ENCODE measurements around the gene ANK3.

ANK3 gene

DNA sequence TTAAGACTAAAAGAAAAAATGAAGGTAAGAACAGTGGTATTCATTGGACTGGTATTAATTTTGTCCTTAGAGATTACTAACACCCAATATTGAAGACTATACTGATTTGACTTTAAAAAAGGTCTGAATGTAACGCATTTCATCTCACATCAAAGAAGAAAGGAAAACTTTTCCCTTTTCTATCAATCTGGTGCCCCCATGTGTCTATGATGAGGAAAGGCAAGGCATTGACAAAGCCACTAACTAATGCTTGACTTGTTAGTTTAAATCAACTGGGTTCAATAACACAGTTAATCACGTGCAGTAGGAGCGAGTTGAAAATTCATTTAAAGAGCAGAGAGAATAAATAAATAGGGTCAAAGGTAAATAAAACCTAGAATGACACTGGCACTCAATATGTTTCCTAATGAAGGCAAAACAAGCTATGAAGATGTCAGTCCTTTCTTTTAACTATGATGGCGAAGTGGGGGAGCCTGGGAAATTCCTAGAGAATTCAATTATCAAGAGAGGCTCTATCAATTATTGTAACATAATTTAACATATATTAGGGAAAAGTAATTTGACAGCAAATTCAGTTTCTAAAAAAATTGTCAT is 180.9 kb downstream of the ANK3 start:
- peak; percentile 15 for DNase-seq

DNA sequence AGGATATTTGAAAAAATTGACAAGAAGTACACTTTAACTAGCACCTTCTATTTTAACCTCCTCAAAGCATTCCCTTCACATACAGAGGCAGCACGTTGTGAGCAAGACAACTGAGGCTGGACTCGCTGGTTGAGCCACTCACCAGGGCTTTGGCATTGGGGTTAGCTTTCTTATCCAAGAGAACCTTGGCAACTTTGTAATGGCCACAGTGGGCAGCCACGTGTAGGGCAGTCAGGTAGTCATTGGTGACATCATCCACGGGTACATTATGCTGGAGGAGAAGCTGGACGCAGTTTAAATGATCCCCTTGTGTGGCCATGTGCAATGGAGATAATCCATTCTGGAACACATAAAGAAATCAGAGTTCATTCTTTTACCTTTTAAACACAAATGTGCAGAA is 181.8 kb downstream of the ANK3 start:
- DNase-seq: no peak

DNA sequence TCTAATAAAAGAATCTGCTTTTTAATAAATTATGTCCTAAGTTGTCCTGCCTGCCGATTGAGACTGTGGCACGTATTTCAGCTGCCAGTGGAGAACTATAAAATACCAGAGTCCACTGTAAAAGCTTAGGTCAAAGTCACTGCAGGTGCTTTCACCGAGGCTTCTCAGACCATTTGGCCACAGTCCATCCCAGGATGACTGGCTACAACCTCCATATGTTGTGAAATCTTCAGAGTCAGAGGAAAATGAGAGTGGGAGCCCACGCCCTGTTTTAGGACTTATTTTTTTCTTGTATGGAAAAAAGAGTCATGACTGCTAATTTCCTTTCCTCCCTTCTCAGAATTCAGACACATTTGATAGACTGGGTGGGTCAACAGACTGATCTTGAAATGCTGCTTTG is 182.9 kb downstream of the ANK3 start:
- DNase-seq: no peak

DNA sequence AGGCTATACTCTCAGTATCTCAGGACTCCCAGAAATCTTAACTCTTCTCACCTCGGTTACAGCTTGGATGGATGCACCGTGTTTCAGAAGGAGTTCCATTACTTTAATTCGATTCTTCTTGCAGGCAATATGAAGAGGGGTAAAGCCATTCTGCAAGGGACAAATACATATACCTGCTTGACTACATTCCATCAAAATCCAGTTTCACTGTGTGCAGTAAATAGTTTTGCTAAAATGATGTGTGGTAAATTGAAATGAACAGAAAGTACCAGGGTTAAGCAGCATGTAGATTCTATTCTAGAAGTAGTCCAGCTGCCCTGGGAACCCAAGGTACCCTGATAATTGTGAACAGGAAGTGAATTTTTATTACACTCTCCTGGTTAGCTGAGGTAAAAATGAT is 183.9 kb downstream of the ANK3 start:
- no peak for DNase-seq

DNA sequence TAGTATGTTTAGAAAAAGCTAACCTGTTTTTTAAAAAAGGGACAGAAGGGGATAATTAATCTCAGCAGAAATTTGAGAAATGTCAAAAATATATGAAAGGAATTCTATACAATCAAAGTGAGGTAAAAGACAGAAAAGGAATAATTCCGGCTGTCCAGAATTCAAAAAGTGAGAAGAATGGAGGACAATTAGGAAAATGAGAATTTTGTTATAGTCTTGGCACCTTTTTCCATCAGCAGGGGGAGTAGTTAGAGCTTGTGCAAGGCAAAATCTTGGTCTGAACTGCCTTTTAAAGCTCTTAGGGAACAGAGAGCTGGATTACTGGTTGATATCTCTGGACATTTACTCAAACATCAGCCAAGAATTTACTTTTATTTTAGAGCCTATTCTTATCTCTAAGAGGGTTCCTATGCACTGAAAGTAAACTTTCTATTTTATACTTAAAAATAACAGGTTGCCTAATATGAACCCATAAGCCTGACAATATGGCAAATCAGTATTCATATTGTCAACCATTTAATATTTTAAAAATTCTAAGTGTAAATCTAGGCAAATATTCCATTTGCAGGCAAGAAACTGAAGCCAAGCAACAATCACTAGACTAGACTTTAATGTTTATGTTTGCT is 185.6 kb downstream of the ANK3 start:
- peak; percentile 18 for DNase-seq

DNA sequence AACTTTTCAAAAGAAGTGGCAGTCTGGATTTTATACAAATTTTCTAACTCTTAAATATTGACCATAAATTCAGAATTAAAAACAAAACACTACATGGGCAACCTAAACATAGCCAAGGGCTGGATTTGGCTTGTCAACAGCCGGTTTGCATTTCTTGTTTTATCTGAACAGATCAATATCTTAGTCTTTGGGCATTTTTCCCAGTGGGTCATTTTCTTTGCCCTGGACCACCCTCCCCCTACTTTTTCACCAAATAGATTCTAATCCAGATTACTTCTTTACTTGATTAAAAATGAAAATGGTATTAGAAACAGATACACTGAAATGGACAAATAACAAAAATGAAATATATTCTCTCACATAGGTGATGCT is 189.0 kb downstream of the ANK3 start:
- DNase-seq: no peak

DNA sequence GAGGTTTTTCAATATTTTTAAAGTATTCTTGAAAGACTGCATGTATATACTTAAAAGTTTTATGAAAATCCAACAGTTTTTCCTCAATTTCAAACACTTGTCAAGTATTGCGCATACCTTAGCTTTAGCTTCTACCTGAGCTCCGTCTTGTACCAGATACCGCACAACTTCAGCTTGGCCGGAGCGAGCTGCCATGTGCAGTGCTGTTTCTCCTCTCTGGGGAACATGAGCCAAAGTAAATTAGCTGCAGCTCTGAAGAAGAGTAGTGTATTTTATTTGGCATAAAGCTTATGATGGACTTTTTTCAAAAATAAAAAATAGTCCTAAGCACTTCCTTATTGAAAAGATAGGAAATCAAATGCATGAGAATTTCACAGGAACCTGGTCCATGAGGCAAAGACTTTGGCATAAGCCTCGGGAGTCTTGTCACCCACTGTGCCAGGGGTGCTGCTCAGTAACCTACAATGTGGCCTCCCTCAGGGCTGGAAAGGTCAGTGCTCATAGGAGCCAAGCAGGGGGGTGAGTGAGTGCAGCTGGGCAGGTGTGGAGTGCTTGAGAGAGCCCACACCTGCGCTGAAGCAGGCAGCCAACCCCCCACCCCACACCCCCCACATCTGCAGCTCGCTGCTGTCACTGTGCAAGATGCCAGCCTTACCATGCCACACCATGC is 189.5 kb downstream of the ANK3 start:
- no peak for DNase-seq

DNA sequence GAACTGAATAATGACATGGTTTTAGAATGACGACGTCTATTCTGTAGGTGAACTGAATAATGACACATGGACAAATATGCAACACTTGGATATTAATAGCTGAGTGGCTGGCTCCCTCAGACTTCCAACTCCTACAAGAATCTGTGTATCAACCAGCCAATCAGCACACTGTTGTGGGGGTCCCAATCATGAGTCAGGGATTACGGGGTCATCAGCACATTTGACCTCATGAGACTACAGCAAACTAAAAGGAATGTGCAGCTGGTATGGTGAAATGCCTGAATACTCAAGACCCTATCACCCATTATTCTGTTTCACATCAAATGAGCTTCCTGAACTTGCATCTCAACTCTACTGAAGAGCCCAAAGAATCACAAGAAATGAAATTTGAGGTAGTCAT is 192.5 kb downstream of the ANK3 start:
- no peak for DNase-seq

DNA sequence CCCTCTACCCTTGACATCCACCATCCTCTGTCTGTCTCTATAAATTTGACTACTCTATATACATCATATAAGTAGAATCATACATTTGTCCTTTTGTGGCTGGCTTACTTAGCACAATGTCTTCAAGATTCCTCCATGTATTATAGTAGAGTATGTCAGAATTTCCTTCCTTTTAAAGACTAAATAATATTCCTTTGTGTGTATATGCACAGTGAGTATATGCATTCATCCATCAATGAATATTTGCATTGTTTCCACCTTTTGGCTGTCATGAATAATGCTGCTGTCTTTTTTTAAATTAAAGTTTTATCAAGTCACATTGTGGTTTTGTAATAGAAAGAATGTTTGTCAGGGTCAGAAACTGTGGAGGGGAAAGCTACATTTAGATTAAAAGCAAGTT is 195.3 kb downstream of the ANK3 start:
- no peak for DNase-seq

DNA sequence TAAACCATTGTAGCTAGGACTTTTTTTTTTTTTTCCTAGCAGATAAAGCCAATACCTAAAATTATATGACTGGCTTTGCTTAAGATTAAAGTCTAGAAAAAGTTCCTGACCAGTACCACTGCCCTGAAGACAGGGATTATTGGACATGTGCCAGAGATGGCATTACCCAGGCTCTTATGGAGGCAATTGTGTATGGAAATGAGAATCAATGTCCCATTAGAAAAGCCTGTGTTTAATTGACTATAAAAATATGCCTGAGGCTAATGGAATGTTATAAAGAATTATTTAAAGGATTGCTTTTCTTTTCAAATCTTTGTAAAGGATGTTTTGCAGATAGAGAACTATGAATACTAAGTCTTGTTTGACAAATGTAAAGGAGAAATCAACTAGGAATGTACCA is 196.7 kb downstream of the ANK3 start:
- DNase-seq: no peak

DNA sequence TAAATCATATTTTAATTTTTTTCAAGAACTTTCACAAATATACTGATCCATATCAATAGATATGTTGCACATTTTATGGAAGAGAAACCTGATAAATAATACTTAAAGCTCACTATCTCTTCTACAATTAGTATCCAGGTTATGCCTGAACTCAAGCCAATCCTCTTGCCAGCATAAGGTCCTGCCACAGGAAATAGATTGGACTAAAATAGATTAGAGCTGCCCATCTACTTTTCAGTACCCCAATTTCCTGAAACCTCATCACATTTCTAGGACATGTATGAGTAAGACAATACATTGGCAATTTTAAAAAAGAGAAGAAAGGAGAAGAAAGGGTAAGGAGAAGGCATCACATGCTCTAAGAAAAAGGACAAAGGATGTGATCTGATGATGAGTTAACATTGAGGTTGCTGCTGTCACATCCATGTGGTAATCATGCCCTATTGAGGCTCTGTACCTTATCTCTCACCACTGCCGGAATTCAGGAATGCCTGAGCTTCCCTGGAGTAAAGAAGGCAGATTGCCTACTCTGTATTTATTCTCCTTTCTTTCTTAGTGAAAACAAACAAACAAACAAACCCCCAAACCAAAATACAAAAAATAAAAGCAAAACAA is 199.7 kb downstream of the ANK3 start:
- no peak for DNase-seq

DNA sequence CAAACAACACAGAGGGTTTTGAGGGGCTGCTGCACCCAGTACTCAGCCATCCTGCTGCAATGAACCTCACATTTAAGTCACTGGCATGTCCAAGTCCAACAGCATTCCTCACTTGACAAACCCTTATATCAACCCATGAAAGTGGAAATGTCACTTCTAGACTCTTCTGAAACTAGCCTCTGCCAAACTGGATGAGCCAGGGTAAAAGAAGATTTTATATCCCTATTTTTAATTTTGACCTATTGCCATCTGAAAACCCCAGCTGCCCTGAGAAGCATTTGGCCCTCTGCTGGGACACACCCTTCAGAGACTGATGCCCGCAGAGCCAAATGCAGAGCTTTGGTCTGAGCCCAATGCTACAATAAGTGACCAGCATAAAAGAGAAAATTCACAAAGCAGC is 201.1 kb downstream of the ANK3 start:
- DNase-seq: no peak

DNA sequence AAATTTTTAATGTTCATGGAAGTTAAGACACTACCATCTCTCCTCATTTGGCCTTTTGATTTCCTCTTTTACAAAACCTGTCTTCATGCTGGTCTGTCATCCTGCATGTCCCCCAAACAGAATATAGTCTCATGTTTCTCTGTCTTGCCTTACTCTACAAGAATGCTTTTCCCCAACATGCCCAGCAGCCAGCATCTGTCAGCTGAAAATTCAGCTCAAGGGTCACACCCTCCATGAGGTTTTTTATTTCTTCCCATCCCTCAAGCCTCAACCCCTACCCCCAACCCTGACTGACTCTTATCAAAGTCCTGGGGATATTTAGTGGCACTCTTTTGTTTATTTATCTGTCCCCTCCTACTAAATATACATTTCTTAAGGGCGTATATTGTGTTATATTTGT is 202.0 kb downstream of the ANK3 start:
- no peak for DNase-seq

DNA sequence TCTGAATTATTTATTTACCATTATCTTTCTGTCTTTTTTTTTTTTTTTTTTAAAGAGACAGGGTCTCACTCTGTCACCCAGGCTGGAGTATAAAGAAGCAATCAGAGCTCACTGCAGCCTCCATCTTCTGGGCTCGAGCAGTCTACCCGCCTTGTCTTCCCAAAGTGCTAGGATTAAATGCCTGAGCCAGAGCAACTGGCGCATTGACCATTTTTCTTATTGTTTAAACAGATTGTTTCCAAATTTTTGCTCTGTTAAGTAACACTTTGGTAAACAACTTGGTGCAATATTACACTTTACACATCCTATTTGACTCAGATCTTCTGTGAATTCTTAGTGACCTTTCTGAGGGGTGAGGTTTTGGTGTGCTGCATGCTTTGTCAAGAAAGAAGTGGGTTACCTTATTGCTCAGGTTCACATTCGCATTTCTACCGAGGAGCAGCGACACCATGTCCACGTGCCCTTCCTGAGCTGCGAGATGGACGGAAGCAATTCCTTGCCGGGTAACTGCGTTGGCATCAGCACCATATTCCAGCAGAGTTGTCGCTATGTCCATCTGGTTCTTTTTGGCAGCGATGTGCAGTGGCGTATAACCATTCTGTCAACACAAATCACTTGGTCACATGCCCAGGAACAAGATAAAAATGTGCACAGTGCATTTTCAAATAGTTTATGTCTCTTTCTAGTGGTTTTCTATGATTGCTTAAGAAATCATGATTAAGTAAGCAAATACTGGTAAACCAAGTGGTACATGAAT is 203.2 kb downstream of the ANK3 start:
- no peak for DNase-seq

DNA sequence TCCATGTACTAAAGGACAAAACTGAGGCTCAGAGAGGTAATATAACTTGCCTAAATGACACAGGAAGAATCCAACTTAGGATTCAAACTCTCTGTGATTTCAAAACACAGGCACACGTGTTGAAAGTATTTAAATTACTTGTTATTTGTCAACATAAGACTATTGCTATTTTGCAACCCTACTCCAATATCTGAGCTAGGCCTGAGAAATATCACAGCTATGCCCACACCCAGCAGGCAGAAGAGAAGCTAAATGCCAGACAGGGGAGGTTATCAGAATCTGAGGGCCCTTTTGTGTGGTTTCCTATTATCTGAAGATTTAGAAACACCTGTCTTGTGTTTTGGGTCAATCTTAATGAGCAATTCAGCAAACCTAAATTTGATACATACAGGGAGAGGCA is 204.3 kb downstream of the ANK3 start:
- DNase-seq: no peak

DNA sequence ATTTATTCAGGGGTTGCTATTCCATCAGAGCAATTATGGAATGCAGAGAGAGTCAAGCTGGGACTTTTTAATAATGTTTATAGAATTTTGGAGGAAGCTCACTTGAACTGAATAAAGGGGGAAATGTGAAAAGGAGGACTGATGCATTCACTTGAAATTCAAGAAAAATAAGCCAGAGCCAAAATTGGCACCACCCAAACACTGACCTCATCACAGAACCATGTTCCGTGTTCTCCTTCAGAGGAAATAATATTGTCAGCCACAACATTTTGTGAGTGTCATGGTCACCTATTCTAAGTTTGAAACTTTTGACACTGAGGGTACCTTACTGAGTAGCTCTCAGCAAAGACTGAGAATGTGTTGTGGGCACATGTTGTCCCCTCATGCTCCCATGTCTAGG is 207.0 kb downstream of the ANK3 start:
- DNase-seq: no peak

DNA sequence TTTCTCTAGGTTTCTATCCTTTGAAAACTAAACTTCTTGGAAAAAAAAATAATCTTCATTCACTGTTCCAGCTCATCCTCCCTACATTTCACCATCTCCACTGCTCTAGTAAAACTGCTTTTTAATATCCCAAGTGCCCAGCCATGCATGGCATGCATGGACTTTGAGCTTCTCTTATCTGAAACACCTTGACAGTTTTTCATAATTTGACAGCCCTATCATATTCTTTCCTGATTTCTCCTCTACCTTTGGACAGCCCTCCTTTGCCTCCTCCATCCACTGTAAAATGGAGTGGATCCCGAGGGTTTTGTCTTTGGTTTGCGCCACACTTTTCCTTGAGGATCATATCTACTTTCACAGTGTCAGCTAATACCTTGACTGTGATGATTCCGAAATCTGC is 212.8 kb downstream of the ANK3 start:
- no peak for DNase-seq

DNA sequence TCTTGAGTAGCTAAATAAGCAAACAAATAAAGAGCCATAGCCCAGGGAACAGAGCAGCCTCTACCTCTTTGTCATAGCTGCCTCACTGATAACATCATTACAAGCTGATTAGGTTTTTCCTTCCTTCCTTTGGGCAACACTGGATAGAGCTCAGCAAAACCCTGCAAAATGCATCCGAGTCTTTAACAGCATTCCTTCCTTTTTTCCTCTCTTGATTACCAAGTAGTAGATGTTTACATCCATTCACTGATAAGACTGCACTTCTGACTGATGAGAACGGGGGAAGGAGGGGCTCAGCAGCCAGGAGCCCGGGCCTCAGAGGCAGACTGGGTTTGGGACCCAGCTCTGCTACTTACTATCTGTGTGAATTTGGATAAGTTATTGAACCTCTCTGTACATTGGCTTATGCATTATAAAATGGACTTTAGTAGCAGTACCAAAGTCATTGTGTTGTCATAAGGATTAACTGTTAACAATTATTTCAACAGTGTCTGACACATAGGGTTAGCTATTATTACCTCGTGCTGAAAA is 214.2 kb downstream of the ANK3 start:
- no peak for DNase-seq

DNA sequence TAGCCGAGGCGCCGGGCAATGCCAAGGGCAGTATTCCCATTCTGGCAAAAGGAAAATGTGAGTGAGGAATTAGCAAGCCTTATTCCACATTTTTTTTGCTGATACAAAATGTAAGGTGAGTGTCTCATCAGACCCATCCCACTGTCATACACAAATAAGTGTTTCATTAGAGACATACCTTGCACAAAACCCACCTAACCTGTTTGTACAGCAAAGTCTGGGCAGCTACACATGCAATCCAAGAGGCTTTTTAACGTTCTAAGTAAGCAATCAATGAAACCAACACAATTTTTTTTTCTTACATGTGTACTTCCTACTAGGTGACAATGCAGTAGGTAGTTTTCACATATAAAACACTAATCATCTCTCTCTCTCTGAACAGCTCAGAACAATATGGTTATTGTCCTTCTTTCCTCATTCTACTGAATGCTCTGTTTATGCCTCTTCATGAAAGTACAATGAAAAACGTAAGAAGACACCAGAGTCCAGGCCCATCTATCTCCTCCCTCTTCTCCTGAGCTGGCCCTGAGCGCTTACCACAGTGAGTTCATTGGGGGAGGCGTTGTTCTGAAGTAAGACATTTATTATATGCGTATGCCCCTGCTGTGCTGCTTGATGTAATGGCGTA is 217.2 kb downstream of the ANK3 start:
- no peak for DNase-seq

DNA sequence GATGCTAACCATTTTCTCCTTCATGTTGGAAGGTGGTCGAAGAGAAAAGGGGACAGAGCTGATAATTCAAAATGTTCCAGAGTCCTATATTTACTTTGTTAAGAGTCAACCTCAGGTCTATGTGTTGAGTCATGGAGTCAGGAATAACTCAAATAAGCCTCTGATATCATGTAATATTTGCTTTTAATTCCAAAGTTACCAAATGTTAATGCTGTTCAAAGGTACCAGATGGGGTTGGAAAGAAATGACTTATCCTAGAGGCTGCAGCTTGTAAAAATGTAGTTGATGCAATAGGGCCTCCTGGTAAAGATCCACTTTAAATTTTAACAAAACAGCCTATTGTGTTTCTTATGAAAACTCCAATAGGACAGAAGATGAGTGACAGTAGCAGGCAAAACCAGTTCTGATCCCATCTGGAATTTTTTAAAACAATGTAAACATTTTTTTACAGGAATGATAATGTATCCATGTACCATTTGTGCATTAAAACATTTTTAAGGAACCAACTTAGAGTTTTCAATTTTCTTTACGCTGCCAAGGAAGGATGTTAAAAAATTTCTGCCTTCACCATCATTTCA is 218.2 kb downstream of the ANK3 start:
- no peak for DNase-seq

DNA sequence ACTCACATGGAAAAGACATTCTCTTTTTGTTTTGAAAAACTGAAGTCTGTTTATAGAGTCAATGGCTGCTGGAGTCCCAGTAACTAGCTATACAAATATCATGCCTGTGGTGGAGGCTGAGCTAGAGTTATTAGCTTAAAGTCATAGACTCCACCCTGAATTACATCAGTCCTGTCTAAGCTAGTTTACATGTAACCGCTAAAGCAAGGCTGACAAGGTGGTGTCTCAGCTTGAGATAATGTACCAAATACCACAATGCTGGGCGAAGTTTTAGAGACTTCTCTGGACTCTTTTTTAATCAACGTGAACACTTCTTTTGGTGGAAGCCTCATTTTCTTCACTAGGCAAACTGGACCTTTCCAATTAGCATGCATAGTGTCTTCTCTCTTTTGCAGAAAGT is 219.4 kb downstream of the ANK3 start:
- no peak for DNase-seq

DNA sequence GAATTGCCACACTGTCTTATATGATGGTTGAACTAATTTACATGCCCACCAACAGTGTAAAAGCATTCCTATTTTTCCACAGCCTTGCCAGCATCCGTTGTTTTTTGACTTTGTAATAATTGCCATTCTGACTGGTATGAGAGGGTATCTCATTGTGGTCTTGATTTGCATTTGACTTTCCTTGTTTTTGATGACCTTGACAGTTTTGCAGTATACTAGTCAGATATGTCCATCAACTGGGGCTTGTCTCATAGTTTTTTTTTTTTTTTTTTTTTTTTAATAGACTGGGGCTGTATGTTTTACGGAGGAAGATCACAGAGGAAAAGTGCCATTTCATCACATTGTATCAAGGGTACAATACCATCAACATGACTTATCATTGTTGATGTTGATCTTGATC is 220.6 kb downstream of the ANK3 start:
- no peak for DNase-seq

DNA sequence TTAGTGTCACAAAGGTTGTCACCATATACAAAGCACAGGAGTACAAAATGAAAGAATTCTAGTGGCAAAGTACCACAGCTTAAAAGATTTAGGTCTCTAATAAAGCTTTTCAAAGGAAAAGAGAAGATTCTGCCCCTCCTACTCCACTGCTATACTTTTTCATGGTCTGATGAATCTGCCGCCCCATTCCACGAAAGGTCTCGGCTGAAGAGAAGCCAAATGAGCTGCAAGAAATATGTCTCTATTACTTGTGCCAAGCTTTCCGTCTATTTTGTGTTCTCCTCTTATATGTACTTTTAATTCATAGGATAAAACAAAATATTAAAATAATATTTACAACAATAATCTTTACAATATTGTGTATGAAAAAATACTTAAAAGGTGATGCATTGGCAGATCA is 222.6 kb downstream of the ANK3 start:
- no peak for DNase-seq
